HepG2 (cell line): ENCODE data around the gene GPS1. TPM values are rescaled to one million over a fixed set of nuclear protein-coding genes. Genes with fewer than 3 reads are reported as not detected.

Source experiments
- ARHGAP35 ChIP-seq: sonication (generic); formaldehyde crosslinking; IDR thresholded peaks from 2 replicates; pipeline ENCODE4 v1.9.0; 2022; ENCODE audit warnings: mild to moderate bottlenecking, inconsistent platforms, moderate library complexity, missing genetic modification reagents, borderline replicate concordance
- ATAD3A ChIP-seq: sonication (generic); formaldehyde crosslinking; IDR thresholded peaks from 2 replicates; pipeline ENCODE4 v1.4.0; 2020; ENCODE audit warnings: missing genetic modification reagents
- BCLAF1 ChIP-seq: fragments of 450-650 bp; IDR thresholded peaks from 2 replicates; pipeline ENCODE4 v1.6.1; 2017; ENCODE audit warnings: mild to moderate bottlenecking
- GLI4 ChIP-seq: sonication (generic); formaldehyde crosslinking; IDR thresholded peaks from 2 replicates; pipeline ENCODE4 v1.5.1; 2020; ENCODE audit warnings: missing genetic modification reagents, mild to moderate bottlenecking, moderate library complexity, borderline replicate concordance
- HBP1 ChIP-seq: IDR thresholded peaks from 2 replicates; pipeline ENCODE4 v1.6.1; 2016; ENCODE audit warnings: low read depth, control low read depth
- IKZF5 ChIP-seq: IDR thresholded peaks from 2 replicates; pipeline ENCODE4 v1.6.1; 2018; ENCODE audit warnings: missing genetic modification reagents, mild to moderate bottlenecking, missing compliant biosample characterization
- IRF9 ChIP-seq: sonication (generic); formaldehyde crosslinking; IDR thresholded peaks from 2 replicates; pipeline ENCODE4 v1.8.0; 2022; ENCODE audit warnings: missing genetic modification reagents, mild to moderate bottlenecking, borderline replicate concordance
- KLF15 ChIP-seq: sonication (generic); formaldehyde crosslinking; IDR thresholded peaks from 2 replicates; pipeline ENCODE4 v1.8.1; 2023; ENCODE audit warnings: borderline replicate concordance, mild to moderate bottlenecking, inconsistent platforms, missing genetic modification reagents, mixed read lengths
- MED8 ChIP-seq: sonication (generic); formaldehyde crosslinking; IDR thresholded peaks from 2 replicates; pipeline ENCODE4 v1.8.1; 2023; ENCODE audit warnings: mild to moderate bottlenecking, missing genetic modification reagents; ENCODE audit not compliant: insufficient replicate concordance
- NR2F1 ChIP-seq, 2 experiments: fragments of 450-650 bp in 1 of 2; formaldehyde crosslinking in 1 of 2; IDR thresholded peaks; 2 replicates each; pipeline versions ENCODE4 v1.5.0 to v1.6.1; 2016 to 2020; ENCODE audit warnings: mild to moderate bottlenecking in 1 of 2, missing compliant biosample characterization in 1 of 2, missing genetic modification reagents in 1 of 2, moderate library complexity in 1 of 2
- PHB2 ChIP-seq: fragments of 450-650 bp; IDR thresholded peaks from 2 replicates; pipeline ENCODE4 v1.6.1; 2018; ENCODE audit not compliant: partially characterized antibody
- POLR2AphosphoS2 ChIP-seq: IDR thresholded peaks from 2 replicates; pipeline ENCODE4 v1.6.1; 2011; ENCODE audit warnings: low read depth, low read length, improper control_type of control experiment
- RFX5 ChIP-seq: IDR thresholded peaks from 2 replicates; pipeline ENCODE4 v1.6.1; 2011; ENCODE audit warnings: low read depth, low read length, improper control_type of control experiment
- TARDBP ChIP-seq: sonication (generic); formaldehyde crosslinking; IDR thresholded peaks from 2 replicates; pipeline ENCODE4 v1.8.0; 2022; ENCODE audit warnings: mild to moderate bottlenecking, missing genetic modification reagents
- TMF1 ChIP-seq: sonication (generic); formaldehyde crosslinking; IDR thresholded peaks from 2 replicates; pipeline ENCODE4 v1.8.1; 2022; ENCODE audit warnings: low read depth, missing genetic modification reagents
- YEATS4 ChIP-seq: sonication (generic); formaldehyde crosslinking; IDR thresholded peaks from 2 replicates; pipeline ENCODE4 v1.4.0; 2020; ENCODE audit warnings: missing genetic modification reagents, borderline replicate concordance
- ZMYM4 ChIP-seq: sonication (generic); formaldehyde crosslinking; IDR thresholded peaks from 2 replicates; pipeline ENCODE4 v1.8.1; 2023; ENCODE audit warnings: mild to moderate bottlenecking, missing genetic modification reagents
- ZNF124 ChIP-seq: sonication (generic); formaldehyde crosslinking; IDR thresholded peaks from 2 replicates; pipeline ENCODE4 v1.4.0; 2020; ENCODE audit warnings: missing genetic modification reagents
- ZNF431 ChIP-seq: sonication (generic); formaldehyde crosslinking; IDR thresholded peaks from 2 replicates; pipeline ENCODE4 v1.9.0; 2022; ENCODE audit warnings: missing genetic modification reagents, low read depth, mild to moderate bottlenecking, borderline replicate concordance
- ZNF616 ChIP-seq: sonication (generic); formaldehyde crosslinking; IDR thresholded peaks from 2 replicates; pipeline ENCODE4 v1.5.0; 2020; ENCODE audit warnings: low read depth, mild to moderate bottlenecking, missing genetic modification reagents
- ZSCAN30 ChIP-seq: sonication (generic); formaldehyde crosslinking; IDR thresholded peaks from 2 replicates; pipeline ENCODE4 v1.5.0; 2020; ENCODE audit warnings: mild to moderate bottlenecking, missing genetic modification reagents
- ZSCAN9 ChIP-seq: IDR thresholded peaks from 2 replicates; pipeline ENCODE4 v1.6.1; 2016; ENCODE audit warnings: borderline replicate concordance
- polyA plus RNA-seq, 8 experiments: library from polyadenylated mRNA; depleted of rRNA in 3 of 8; stranded (reverse) in 7 of 8; unstranded in 1 of 8; fragments of >200 nt; fragmentation: Illumina TruSeq in 4 of 8; extraction: Trizol in 4 of 8; gene quantifications; 2 replicates each; pipeline versions ENCODE4 v1.2.1 to v1.2.3, GENCODE V29; 2011 to 2016; ENCODE audit warnings: low read depth in 4 of 8, missing spikeins in 1 of 8, mixed read lengths in 1 of 8; ENCODE audit not compliant: insufficient read depth in 1 of 8
- total RNA-seq, 5 experiments: library from RNA; depleted of rRNA; stranded (reverse); fragments of >200 nt; fragmentation: Illumina TruSeq; extraction: Trizol; gene quantifications; 2 replicates each; pipeline ENCODE4 v1.2.3, GENCODE V29; 2016; ENCODE audit warnings: low read depth in 1 of 5

Gene GPS1
- total and polyA plus RNA-seq, 2 of the 13 experiments (the other 11 are each of a cell fraction or from before 2014, with no cell fraction given): 124 to 128 TPM

- TF ChIP-seq HBP1 (CRISPR knock-in tag) (0 out of 2 replicates have a peak, but pooled peaks have one; percentile 34), ZMYM4 (CRISPR knock-in tag) (peak; percentile 11; the same call in 1 of the 2 replicates), IRF9 (CRISPR knock-in tag) (no peak; the same call in 1 of the 2 replicates), PHB2 (no peak), KLF15 (CRISPR knock-in tag) (no peak), ZNF124 (no peak), MED8 (CRISPR knock-in tag) (no peak), POLR2AphosphoS2 (no peak), ATAD3A (no peak), YEATS4 (CRISPR knock-in tag) (peak; percentile 59), RFX5 (no peak), ZSCAN9 (CRISPR knock-in tag) (no peak), TARDBP (CRISPR knock-in tag) (peak; percentile 18; the same call in 1 of the 2 replicates), BCLAF1 (no peak), ZNF431 (CRISPR knock-in tag) (no peak), GLI4 (CRISPR knock-in tag) (0 out of 2 replicates have a peak, but pooled peaks have one; percentile 36), ZSCAN30 (CRISPR knock-in tag) (no peak), TMF1 (peak; percentile 78), IKZF5 (CRISPR knock-in tag) (peak; percentile 33; the same call in 1 of the 2 replicates), NR2F1 (CRISPR knock-in tag; IDR thresholded peaks at IDR 0.05) (no peak), ARHGAP35 (CRISPR knock-in tag) (no peak), ZNF616 (CRISPR knock-in tag) (no peak)
Observed at GRCh38 chr17:82023447-82024241, 28.1 kb upstream of the GPS1 start (continued).
